ENCODE measurements around the gene TMEM234. TPM values are rescaled to one million over a fixed set of nuclear protein-coding genes. Genes with fewer than 3 reads are reported as not detected.
A peak's percentile ranks its signal among the peaks of the same experiment; 100 is the strongest.

TMEM234 gene
- total and polyA plus RNA-seq, 10 of the 15 experiments (the other 5 are each of a cell fraction or from before 2014, with no cell fraction given): 2.9 to 10.9 (median 6.4) TPM

GRCh38 chr1:32204943-32205361 is 17.2 kb downstream of the TMEM234 start:
- ATAC-seq: no peak
- no peak for FAIRE-seq
- H3K4me3 ChIP-seq: peak overlapping the region; percentile 80; the same call in 1 of the 2 replicates
- no peak overlapping the region for H3K9ac ChIP-seq (ENCODE audit: control insufficient read depth, insufficient read depth, low read length)
- H3K79me2 ChIP-seq (ENCODE audit: control insufficient read depth, insufficient read depth, low read length): peaks cover 23% of the 10 kb centered on the region
- in situ Hi-C loops (cut with MboI): no loop called here
- H4K20me1 ChIP-seq (ENCODE audit: control insufficient read depth, insufficient read depth): no peaks in the 10 kb centered on the region
- H3K9me3 ChIP-seq (replicated peaks; ENCODE audit: control insufficient read depth, insufficient read depth, low read length): no peaks in the 10 kb centered on the region
- no peak for DNase-seq (ENCODE audit: low read depth, low spot score)
- intact Hi-C loops (cut with micrococcal nuclease; ENCODE audit: unreplicated experiment): loop anchor here (5.0 kb wide), 2 partner anchors 112 to 207 kb away; no protein-coding TSS in a partner anchor
- no peak overlapping the region for H2AFZ ChIP-seq (ENCODE audit: control insufficient read depth, low read depth, low read length)
- WGBS (ENCODE audit: insufficient coverage, insufficient replicate concordance, low lambda C conversion rate, missing lambda C conversion rate): 79% methylated on average over 26 of the region's 26 CpGs
- no TSS peak for BruUV-seq (replicated peaks)
- H3K27ac ChIP-seq (ENCODE audit: control insufficient read depth, insufficient read depth): no peak overlapping the region
- ChIA-PET POLR2A (no interaction called here), RAD21 (ENCODE audit: unreplicated experiment) (interaction anchor here (1.2 to 2.7 kb wide), 3 partner anchors 11 to 132 kb away, joined by 3 to 8 read pairs (median 4); partner anchors contain the start of gene TMEM39B), CTCF (interaction anchor here (1.7 to 3.0 kb wide), 2 partner anchors 11 to 43 kb away, joined by 5 to 23 read pairs; no protein-coding TSS in a partner anchor), SMC1A (ENCODE audit: uncharacterized antibody, unreplicated experiment) (interaction anchor here (0.6 to 1.4 kb wide), 3 partner anchors 10 to 43 kb away, joined by 3 to 5 read pairs (median 3); no protein-coding TSS in a partner anchor)
- no peaks in the 10 kb centered on the region for H3K27me3 ChIP-seq (replicated peaks in 1 of 2; ENCODE audit: control insufficient read depth in 2 of 2, insufficient read depth in 2 of 2, low read length in 1 of 2)
- no peak for TF ChIP-seq ZNF687 (IDR thresholded peaks at IDR 0.05)
- H3K36me3 ChIP-seq (ENCODE audit: control insufficient read depth in 2 of 2, insufficient read depth in 2 of 2, low read length in 1 of 2): peaks cover 0 to 1% of the 10 kb centered on the region in 2 experiments; a peak in 1 of 4 replicates
- peaks cover 28% of the 10 kb centered on the region for H3K4me1 ChIP-seq (ENCODE audit: control insufficient read depth, insufficient read depth, low read length)
- H3K4me2 ChIP-seq (ENCODE audit: control insufficient read depth, insufficient read depth): peak overlapping the region; percentile 88

Measured in GM12878 (cell line).